Karpas-422 (cell line): ENCODE data around the gene NGFR. TPM values are rescaled to one million over a fixed set of nuclear protein-coding genes. Genes with fewer than 3 reads are reported as not detected.

Experiments
- DNase-seq: peaks from one replicate; pipeline ENCODE4 v3.0.0-alpha.2; 2015
- H2AFZ ChIP-seq: fragments of 200-600 bp; sonication (generic); 2 replicates; pipeline ENCODE4 v1.6.1; 2014; ENCODE audit warnings: antibody characterized with exemption, low read length, mixed read lengths
- H3K27ac ChIP-seq: fragments of 200-600 bp; sonication (generic); 2 replicates; pipeline ENCODE4 v1.5.1; 2014; ENCODE audit warnings: mild to moderate bottlenecking, low read length, moderate library complexity
- H3K27me3 ChIP-seq: fragments of 200-600 bp; sonication (generic); 2 replicates; pipeline ENCODE4 v1.6.1; 2014; ENCODE audit warnings: low read length, mixed read lengths
- H3K36me3 ChIP-seq: fragments of 200-600 bp; sonication (generic); 2 replicates; pipeline ENCODE4 v1.6.1; 2014; ENCODE audit warnings: low read length, mixed read lengths; ENCODE audit not compliant: insufficient read depth
- H3K4me1 ChIP-seq: fragments of 200-600 bp; sonication (generic); 2 replicates; pipeline ENCODE4 v1.6.1; 2014; ENCODE audit warnings: mild to moderate bottlenecking, low read length, mixed read lengths
- H3K4me2 ChIP-seq: fragments of 200-600 bp; sonication (generic); 2 replicates; pipeline ENCODE4 v1.6.1; 2014; ENCODE audit warnings: low read length, low read depth, mild to moderate bottlenecking; ENCODE audit not compliant: poor library complexity, severe bottlenecking
- H3K4me3 ChIP-seq: fragments of 200-600 bp; sonication (generic); 2 replicates; pipeline ENCODE4 v1.5.1; 2014; ENCODE audit warnings: mild to moderate bottlenecking, antibody characterized with exemption, low read length, mixed read lengths
- H3K79me2 ChIP-seq: fragments of 200-600 bp; sonication (generic); 2 replicates; pipeline ENCODE4 v1.6.1; 2014; ENCODE audit warnings: mild to moderate bottlenecking, low read length, mixed read lengths
- H3K9ac ChIP-seq: fragments of 200-600 bp; sonication (generic); 2 replicates; pipeline ENCODE4 v1.6.0; 2014; ENCODE audit warnings: low read length
- H3K9me2 ChIP-seq: fragments of 200-600 bp; sonication (generic), shearing (Covaris generic); replicated peaks from 2 replicates; pipeline ENCODE4 v1.6.0; 2014; ENCODE audit warnings: mild to moderate bottlenecking, low read length, moderate library complexity; ENCODE audit not compliant: insufficient read depth
- H3K9me3 ChIP-seq: fragments of 300-700, 200-600 bp; sonication (generic); 2 replicates; pipeline ENCODE4 v1.6.1; 2014; ENCODE audit warnings: low read length, mixed read lengths
- H4K20me1 ChIP-seq: fragments of 200-600 bp; sonication (generic); 2 replicates; pipeline ENCODE4 v1.6.1; 2014; ENCODE audit warnings: mild to moderate bottlenecking, antibody characterized with exemption, low read length, low read depth; ENCODE audit not compliant: insufficient read depth
- total RNA-seq: library from RNA; depleted of rRNA; stranded (reverse); fragments of >200 nt; shearing (Covaris generic); gene quantifications from 2 replicates; pipeline ENCODE4 v1.2.3, GENCODE V29; 2014; ENCODE audit warnings: low replicate concordance

The NGFR gene
- total RNA-seq, 1 experiment from 2014 or later = 0.07 TPM

DNA sequence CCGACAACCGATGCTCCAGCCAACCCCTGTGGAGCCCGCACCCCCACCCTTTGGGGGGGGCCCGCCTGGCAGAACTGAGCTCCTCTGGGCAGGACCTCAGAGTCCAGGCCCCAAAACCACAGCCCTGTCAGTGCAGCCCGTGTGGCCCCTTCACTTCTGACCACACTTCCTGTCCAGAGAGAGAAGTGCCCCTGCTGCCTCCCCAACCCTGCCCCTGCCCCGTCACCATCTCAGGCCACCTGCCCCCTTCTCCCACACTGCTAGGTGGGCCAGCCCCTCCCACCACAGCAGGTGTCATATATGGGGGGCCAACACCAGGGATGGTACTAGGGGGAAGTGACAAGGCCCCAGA lies 17.9 kb downstream of the NGFR start:
- H3K4me1 ChIP-seq = no peaks in the 10 kb centered on the region
- H3K4me2 ChIP-seq = no peak overlapping the region
- H3K36me3 ChIP-seq = no peaks in the 10 kb centered on the region
- H3K79me2 ChIP-seq = no peaks in the 10 kb centered on the region
- DNase-seq = no peak
- no peaks in the 10 kb centered on the region for H3K27me3 ChIP-seq
- H3K27ac ChIP-seq = no peak overlapping the region
- no peak overlapping the region for H3K4me3 ChIP-seq
- no peak overlapping the region for H2AFZ ChIP-seq
- no peaks in the 10 kb centered on the region for H3K9me3 ChIP-seq
- no peak overlapping the region for H3K9ac ChIP-seq
- no peaks in the 10 kb centered on the region for H3K9me2 ChIP-seq
- H4K20me1 ChIP-seq = no peaks in the 10 kb centered on the region

- Histone ChIP-seq H3K4me3 (no peak overlapping the region), H3K79me2 (no peaks in the 10 kb centered on the region), H3K36me3 (no peaks in the 10 kb centered on the region), H2AFZ (no peak overlapping the region), H3K9ac (no peak overlapping the region), H4K20me1 (no peaks in the 10 kb centered on the region), H3K4me1 (no peaks in the 10 kb centered on the region), H3K27me3 (no peaks in the 10 kb centered on the region), H3K9me2 (no peaks in the 10 kb centered on the region), H3K27ac (no peak overlapping the region), H3K9me3 (no peaks in the 10 kb centered on the region), H3K4me2 (no peak overlapping the region)
- DNase-seq = no peak
These were observed 18.5 kb downstream of the NGFR start for GRCh38 chr17:49513641-49514040.

- Histone ChIP-seq H3K4me1 (no peaks in the 10 kb centered on the region), H3K9me2 (no peaks in the 10 kb centered on the region), H3K4me3 (no peak overlapping the region), H3K9me3 (no peaks in the 10 kb centered on the region), H2AFZ (no peak overlapping the region), H3K9ac (no peak overlapping the region), H3K79me2 (no peaks in the 10 kb centered on the region), H3K36me3 (no peaks in the 10 kb centered on the region), H3K27me3 (no peaks in the 10 kb centered on the region), H3K27ac (no peak overlapping the region), H4K20me1 (no peaks in the 10 kb centered on the region), H3K4me2 (no peak overlapping the region)
- no peak for DNase-seq
These were observed 19.1 kb downstream of the NGFR start for GRCh38 chr17:49514071-49514721.

GRCh38 chr17:49515196-49515770 lies 20.2 kb downstream of the NGFR start:
- no peaks in the 10 kb centered on the region for H3K36me3 ChIP-seq
- no peaks in the 10 kb centered on the region for H3K27me3 ChIP-seq
- H3K4me1 ChIP-seq = no peaks in the 10 kb centered on the region
- no peak overlapping the region for H2AFZ ChIP-seq
- H3K9me3 ChIP-seq = no peaks in the 10 kb centered on the region
- H3K4me2 ChIP-seq = no peak overlapping the region
- H4K20me1 ChIP-seq = no peaks in the 10 kb centered on the region
- H3K79me2 ChIP-seq = no peaks in the 10 kb centered on the region
- no peak overlapping the region for H3K4me3 ChIP-seq
- no peak for DNase-seq
- no peaks in the 10 kb centered on the region for H3K9me2 ChIP-seq
- no peak overlapping the region for H3K9ac ChIP-seq
- no peak overlapping the region for H3K27ac ChIP-seq

DNA sequence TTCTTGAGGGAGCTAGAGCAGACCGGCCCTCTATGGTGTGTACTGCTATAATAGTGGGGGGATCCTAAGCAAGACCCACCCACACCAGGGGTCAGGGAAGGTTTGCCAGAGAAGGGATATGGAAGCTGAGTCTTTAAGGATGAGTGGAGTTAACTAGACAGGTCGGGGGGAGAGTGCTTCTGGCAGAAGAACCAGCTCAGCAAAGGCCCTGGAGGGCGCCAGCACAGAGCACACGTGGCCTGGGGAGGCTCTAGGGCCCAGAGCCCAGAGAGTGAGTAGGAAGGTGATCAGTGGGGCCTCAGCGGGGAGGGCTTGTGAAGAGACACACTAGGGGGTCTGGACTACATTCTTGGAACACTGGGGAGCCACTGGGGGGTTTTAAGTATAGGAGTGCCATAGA lies 21.1 kb downstream of the NGFR start:
- Histone ChIP-seq H3K27me3 (no peaks in the 10 kb centered on the region), H3K36me3 (no peaks in the 10 kb centered on the region), H3K4me3 (no peak overlapping the region), H3K27ac (no peak overlapping the region), H3K4me2 (no peak overlapping the region), H3K9me2 (no peaks in the 10 kb centered on the region), H3K9ac (no peak overlapping the region), H2AFZ (no peak overlapping the region), H3K4me1 (no peaks in the 10 kb centered on the region), H3K9me3 (no peaks in the 10 kb centered on the region), H4K20me1 (no peaks in the 10 kb centered on the region), H3K79me2 (no peaks in the 10 kb centered on the region)
- no peak for DNase-seq

DNA sequence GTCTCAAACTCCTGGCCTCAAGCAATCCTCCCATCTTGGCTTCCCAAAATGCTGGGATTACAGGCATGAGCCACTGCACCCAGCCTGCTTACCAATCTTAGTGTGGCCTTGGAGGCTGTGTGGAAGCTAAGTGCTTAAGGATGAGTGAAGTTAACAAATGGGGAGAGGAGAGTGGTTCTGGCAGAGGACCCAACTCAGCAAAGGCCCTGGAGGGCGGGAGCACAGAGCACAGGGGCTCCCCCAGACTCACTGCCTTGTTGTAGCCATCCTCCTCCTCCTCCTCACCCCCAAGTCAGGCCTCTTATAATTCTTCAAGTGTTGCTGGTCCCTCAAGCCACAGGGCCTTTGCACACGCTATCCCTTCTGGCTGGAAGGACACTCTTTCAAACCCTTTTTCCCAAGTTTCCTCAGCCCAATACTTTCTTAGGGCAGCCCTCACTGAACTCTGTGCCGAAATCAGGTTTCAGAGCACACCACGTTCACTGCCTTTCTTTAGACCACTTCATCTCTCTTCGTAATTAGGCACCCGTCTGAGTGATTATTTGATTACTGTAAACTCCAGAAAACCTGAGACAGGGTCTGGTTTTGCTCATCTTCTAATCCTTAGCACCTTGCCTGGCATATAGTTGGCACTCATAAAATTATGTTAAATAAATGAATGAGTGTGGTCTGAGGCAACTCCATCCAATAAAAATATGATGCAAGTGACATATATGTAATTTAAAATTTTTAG lies 23.4 kb downstream of the NGFR start:
- H3K27me3 ChIP-seq = no peaks in the 10 kb centered on the region
- H4K20me1 ChIP-seq = no peaks in the 10 kb centered on the region
- no peaks in the 10 kb centered on the region for H3K9me3 ChIP-seq
- H2AFZ ChIP-seq = no peak overlapping the region
- H3K9me2 ChIP-seq = no peaks in the 10 kb centered on the region
- peaks cover 2% of the 10 kb centered on the region for H3K4me1 ChIP-seq
- H3K36me3 ChIP-seq = no peaks in the 10 kb centered on the region
- H3K79me2 ChIP-seq = no peaks in the 10 kb centered on the region
- no peak overlapping the region for H3K9ac ChIP-seq
- H3K4me3 ChIP-seq = no peak overlapping the region
- no peak overlapping the region for H3K4me2 ChIP-seq
- no peak for DNase-seq
- no peak overlapping the region for H3K27ac ChIP-seq

DNA sequence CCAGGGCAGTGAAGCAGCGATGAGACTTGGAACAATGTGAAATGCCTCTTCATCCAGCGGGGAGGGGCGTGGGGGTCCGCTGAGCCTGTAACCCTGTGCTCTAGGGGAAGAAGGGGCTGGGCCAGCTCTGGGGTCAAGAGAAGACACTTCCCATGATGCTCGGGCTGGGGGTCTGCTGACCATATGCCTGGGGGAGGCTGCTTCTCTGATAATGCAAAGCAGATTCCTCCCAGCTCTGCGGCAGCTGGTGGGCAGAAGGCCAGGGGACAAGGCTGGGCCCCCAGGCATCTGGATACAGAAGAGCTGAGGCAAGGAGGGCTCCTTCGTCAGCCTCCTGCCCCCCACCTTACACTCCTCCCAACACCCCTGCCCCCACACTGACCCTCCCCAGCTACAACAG lies 24.7 kb downstream of the NGFR start:
- no peak for DNase-seq
- H2AFZ ChIP-seq = no peak overlapping the region
- H4K20me1 ChIP-seq = no peaks in the 10 kb centered on the region
- H3K4me2 ChIP-seq = no peak overlapping the region
- no peak overlapping the region for H3K4me3 ChIP-seq
- peaks cover 9% of the 10 kb centered on the region for H3K4me1 ChIP-seq
- no peaks in the 10 kb centered on the region for H3K79me2 ChIP-seq
- no peaks in the 10 kb centered on the region for H3K9me2 ChIP-seq
- H3K36me3 ChIP-seq = no peaks in the 10 kb centered on the region
- H3K27me3 ChIP-seq = no peaks in the 10 kb centered on the region
- no peak overlapping the region for H3K27ac ChIP-seq
- H3K9ac ChIP-seq = no peak overlapping the region
- H3K9me3 ChIP-seq = no peaks in the 10 kb centered on the region

GRCh38 chr17:49520386-49521087 lies 25.4 kb downstream of the NGFR start:
- DNase-seq = no peak
- Histone ChIP-seq H3K9me2 (no peaks in the 10 kb centered on the region), H3K4me3 (no peak overlapping the region), H3K36me3 (no peaks in the 10 kb centered on the region), H2AFZ (no peak overlapping the region), H4K20me1 (no peaks in the 10 kb centered on the region), H3K9ac (no peak overlapping the region), H3K27ac (no peak overlapping the region), H3K9me3 (no peaks in the 10 kb centered on the region), H3K27me3 (no peaks in the 10 kb centered on the region), H3K4me1 (peaks cover 9% of the 10 kb centered on the region), H3K79me2 (no peaks in the 10 kb centered on the region), H3K4me2 (no peak overlapping the region)
